Dedifferentiated amniotic fluid mesenchymal stem cell (primary cell): ENCODE measurements around the gene IRAG1.
A peak's percentile ranks its signal among the peaks of the same experiment; 100 is the strongest.

Experiments
- DNase-seq: peaks from one replicate; pipeline ENCODE4 v3.0.0-alpha.2; 2016; ENCODE audit errors: extremely low spot score

The IRAG1 gene

GRCh38 chr11:10669258-10670033 is 24.1 kb downstream of the IRAG1 start:
- peak; percentile 63 for DNase-seq

GRCh38 chr11:10667521-10667885 is 26.1 kb downstream of the IRAG1 start:
- peak; percentile 22 for DNase-seq

- DNase-seq = peak; percentile 59
These were observed 26.7 kb downstream of the IRAG1 start for GRCh38 chr11:10666556-10667520.

- DNase-seq = no peak
These were observed 29.1 kb downstream of the IRAG1 start for GRCh38 chr11:10664496-10664895.

GRCh38 chr11:10663990-10664389 is 29.6 kb downstream of the IRAG1 start:
- no peak for DNase-seq

GRCh38 chr11:10663365-10663764 is 30.2 kb downstream of the IRAG1 start:
- DNase-seq = no peak

- DNase-seq = no peak
These were observed 33.2 kb downstream of the IRAG1 start for GRCh38 chr11:10660323-10660722.

GRCh38 chr11:10659339-10660216 is 34.0 kb downstream of the IRAG1 start:
- peak; percentile 87 for DNase-seq

- DNase-seq = no peak
These were observed 34.8 kb downstream of the IRAG1 start for GRCh38 chr11:10658621-10659338.

GRCh38 chr11:10657308-10658271 is 36.0 kb downstream of the IRAG1 start:
- peak; percentile 66 for DNase-seq

GRCh38 chr11:10655943-10656576 is 37.5 kb downstream of the IRAG1 start:
- no peak for DNase-seq

- no peak for DNase-seq
These were observed 38.3 kb downstream of the IRAG1 start for GRCh38 chr11:10655227-10655626.

GRCh38 chr11:10654811-10655150 is 38.8 kb downstream of the IRAG1 start:
- no peak for DNase-seq

- peak; percentile 45 for DNase-seq
These were observed 39.4 kb downstream of the IRAG1 start for GRCh38 chr11:10653946-10654810.

- no peak for DNase-seq
These were observed 40.3 kb downstream of the IRAG1 start for GRCh38 chr11:10653261-10653660.

- DNase-seq = no peak
These were observed 41.7 kb downstream of the IRAG1 start for GRCh38 chr11:10651656-10652361.

GRCh38 chr11:10650630-10651029 is 42.9 kb downstream of the IRAG1 start:
- no peak for DNase-seq

- no peak for DNase-seq
These were observed 43.4 kb downstream of the IRAG1 start for GRCh38 chr11:10650166-10650565.
